HG03442 (cell line): ENCODE results near the gene LRRN2.
"Not testable (repeated sequence)": the region's sequence is repeated elsewhere in the genome, so short reads cannot be mapped to it uniquely, and the experiment has no call there.

Experiments used
- ATAC-seq: cut with Tn5 transposase; IDR thresholded peaks from one replicate; pipeline ENCODE4 v1.9.1; 2021; ENCODE audit warnings: mild to moderate bottlenecking, moderate library complexity; ENCODE audit not compliant: unreplicated experiment

Gene LRRN2

DNA sequence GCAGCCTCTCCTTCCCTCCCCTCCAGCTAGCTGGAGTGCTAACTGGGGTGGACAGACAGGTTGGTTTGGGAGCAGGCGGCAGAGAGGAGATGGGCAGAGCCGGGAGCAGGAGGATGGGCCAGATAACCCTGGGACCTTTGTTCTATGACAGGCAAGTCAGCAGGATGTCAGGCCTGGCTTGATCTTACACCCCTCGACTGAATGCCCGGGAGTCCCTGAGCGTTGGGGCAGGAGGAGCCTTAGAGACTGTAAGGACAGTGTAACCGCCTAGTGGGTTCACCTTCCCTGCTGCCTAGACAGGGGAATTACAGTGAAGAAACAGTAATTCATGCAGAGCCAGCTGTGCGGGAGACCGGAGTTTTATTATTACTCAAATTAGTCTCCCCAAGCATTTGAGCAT lies 109.1 kb downstream of the LRRN2 start:
- no peak for ATAC-seq

DNA sequence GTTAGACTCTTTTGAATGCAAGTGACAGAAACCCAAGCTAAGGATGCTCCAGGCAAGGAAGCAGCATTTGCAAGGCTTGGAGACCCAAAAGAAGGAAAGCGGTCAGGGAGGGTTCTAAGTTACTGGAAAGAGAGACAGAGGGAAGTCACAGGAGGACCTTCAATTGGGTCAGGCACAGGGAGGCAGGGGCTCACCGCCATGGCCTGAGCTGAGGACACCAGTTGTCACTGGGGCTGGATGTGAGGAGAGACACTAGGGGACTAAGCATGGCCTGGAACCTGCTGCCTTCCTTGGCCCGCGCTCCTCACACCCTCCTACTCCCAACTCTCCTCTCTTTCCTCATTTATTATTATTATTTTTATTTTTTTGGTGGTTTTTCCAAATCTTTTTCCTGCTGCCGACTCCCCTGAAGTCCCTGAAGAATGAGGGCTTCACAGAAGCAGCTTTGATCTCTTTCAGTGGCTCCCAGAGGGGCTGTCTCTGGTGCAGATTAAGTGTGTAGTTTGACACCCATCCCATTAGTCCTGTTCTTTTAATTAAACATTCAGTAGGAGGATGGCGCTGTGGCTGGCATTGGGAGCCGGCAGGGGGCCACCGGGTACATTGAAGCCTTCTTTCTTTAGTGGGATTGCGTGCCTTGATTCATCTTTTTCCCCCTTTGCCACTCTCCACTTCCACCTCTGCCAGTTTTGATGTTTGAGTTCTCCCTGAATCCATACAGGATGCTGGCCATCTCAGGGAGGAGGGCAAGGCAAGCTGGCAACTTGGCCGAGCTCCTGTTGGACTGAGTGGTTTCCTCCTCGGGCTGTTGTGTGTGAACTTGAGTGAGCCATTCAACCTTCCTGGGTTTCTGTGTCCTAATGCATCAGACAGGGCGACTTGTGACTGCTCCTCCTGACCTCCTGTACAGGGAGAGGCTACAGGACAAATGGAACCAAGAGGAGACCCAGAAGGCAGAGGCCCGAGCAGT lies 110.0 kb downstream of the LRRN2 start:
- ATAC-seq, result no peak

DNA sequence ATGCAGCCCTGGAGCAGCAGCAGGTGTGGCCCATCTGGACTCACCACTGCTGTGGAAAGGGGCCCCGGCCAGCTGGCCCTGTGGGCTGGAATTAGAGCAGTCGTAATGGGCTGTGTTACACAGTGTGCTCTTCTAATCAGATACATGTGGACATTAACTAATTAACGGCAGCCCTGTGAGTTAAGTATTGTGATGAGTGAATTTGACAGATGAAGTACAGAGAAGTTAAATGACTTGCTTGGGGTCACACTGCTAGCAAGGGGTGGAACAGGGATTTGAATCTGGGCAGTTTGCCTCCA lies 110.7 kb downstream of the LRRN2 start:
- ATAC-seq, result no peak

DNA sequence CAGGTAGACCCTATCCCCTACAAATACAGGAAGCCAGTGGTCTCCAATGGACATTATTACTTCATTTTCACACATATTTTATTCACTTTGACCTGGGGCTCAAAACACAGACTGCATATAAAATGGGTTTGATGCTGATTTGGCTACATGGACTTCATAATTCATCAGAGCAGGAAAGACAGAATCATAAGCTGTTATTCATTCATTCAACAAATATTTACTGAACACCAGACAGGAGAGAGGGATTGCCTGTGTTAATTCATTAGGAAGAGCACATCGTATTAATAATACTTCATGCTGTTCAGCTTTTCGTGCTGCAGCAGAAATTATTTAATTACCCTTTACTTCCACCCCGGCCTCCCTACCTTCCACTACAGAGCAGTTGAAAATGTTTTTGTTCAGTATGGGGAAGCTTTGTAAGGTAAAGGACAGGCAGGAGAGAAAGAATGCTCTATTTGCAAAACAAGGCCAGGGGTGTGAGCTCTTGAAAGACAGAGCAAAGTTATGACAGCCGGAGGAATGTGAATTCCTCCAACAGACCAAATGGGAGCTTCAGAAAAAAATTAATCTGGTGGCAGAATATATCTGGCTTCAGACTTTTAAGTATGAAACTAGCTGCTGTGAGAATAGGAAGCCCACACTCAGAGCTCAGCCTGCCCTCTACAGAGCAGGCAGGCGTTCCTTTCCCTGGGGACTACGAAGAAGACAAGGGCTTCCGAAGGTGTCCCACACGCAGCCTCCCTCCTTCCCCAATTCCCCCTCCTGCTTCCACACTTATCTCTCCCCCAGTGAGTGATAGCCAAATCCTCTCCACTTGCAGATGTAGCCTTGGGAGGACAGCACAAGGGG lies 111.3 kb downstream of the LRRN2 start:
- ATAC-seq, result no peak

DNA sequence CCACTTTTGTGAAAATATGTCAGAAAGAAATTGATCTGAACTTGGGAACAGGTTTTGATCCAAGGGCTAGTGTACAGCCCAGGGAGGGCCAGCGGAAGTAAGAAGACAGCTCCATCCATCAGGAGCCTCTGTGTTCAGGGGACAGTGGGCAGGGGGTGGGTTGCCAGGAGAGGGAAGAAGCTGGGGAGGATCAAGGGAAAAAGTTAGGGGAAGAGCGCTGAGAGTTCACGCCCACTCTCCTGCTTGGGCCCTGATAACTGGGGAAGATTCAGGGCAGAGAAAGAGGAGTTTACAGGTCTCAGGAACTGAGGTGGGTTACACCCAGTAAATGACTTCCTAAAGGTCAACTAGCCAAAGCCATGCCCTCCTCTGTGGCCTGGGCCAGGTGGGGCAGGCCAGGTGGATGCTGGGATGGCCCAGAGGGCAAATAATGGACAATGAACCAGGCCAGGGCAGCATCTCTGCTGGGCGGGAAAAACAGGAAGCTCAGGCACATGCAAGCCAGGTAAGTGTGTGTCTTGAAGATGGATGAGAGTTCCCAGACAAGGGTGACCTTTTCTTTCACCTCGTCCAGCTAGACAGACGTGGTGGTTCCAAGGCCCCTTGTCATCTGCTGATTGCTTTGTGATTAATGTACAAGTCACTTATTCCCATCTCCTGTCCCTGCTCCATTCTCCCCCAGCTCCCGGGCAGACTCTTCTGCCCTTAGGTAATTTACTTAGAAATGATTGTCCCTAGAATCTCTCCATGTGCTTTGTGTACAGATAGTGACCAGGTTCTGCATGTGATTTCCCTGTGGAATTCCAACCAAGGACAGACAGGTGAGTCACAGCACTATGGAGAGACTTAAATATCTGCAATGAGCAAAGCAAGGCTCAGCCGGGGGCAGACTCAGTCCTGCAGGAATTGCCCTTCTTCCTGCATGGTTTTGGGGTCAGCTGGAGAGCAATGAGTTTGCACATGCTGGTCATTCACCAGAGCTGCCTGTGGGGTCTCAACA lies 112.3 kb downstream of the LRRN2 start:
- ATAC-seq, result no peak

DNA sequence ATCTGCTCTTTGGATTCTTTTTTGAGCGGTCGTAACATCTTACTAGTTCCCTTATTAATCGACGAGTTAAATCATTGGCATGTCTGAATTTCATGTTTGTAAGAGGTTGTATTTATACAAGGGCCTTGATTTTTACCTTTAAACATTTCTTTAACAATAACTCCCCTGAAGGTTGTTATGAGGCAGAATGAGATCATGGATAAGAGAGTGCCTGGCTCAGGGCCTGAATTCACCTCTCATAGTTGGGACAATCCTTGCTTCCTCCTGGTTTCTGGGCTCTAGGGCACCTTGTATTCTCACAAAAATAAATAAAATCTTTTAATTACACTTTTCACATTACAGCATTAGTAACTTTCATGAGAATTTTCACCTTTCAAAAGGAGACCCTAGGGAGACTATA lies 113.9 kb downstream of the LRRN2 start:
- ATAC-seq, result no peak

DNA sequence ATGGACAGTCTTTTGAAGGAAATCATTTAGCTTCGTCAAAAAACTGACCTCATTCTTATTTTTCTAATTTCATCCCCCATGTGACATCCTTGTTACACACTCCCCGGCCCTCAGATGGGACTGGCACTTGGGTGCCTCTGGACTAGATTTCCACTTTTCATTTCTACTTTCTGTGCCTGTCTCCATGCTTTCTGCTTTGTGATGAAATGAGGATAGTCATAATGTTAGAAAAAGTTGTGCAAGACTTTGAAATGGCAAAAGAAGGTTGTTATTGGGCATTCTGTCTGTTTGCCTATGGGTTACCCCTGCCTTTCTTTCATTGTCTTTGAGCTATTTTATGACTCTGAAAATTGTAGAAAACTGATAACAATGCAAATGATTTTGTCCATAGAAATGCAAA lies 114.4 kb downstream of the LRRN2 start:
- ATAC-seq, result no peak

DNA sequence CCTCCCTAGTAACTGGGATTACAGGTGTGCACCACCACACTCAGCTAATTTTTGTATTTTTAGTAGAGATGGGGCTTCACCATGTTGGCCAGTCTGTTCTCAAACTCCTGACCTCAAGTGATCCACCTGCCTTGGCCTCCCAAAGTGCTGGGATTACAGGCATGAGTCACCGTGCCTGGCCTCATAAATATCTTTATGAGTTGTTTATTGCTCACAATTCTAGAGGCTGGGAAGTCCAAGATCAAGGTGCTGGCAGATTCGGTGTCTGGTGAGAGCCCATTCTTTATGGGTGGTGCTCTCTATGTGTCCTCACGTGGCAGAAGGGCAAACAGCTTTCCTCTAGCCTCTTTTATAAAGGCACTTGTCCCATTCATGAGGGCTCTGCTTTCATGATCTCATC lies 115.5 kb downstream of the LRRN2 start:
- ATAC-seq, result not testable (repeated sequence)

DNA sequence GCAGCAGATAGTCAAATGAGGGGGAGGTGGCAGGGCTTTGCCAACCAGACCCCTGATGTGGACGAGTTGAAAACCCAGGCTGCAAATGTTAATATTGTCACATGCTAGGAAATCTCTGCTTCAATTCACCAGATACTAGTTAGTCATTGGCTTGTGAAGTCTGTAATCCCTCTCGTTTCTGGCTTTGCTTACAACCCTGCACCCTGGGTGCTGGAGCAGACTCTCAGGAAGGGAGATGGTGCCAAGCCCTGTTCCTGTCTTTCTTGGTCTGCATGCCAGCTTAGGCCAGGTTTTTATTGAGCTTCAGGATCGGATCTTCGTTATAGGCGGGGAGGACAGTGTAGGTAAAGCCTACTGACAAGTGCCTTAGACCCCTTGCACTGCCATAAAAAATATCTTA lies 116.1 kb downstream of the LRRN2 start:
- ATAC-seq, result no peak

DNA sequence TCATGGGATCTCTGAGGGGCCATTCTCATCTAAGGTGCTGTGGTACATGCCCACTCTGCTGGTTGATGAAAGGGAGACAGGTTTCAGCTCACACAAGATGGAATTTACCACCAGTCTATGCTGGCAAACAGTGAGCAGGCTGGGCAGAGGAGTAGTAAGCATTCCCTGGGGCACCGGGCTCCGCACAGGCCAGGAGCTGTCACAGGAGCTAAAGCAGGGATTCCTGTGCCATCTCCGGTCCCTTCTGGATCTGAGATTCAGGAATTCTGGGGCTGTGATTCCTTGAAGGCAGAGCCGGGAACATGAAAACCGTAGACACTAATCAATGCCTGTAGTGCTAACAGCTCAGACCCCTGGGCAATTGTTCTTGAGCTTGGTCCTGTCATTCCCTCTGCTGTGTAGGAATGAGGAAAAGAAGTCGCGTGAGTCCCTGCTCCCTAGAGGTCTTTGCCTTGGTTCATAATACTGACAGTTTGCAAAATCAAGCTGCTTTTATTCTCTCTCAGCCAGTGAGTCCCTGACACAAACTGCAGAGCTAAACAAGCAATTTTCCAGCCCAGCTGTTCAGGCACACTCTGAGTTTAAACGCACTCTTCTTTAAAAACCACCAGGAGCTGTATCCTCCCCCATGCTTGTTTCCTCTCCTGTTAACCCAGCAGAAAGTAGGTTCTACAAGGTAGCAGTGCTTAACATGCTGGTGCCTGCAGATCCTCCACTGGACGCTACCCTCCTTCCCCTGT lies 116.8 kb downstream of the LRRN2 start:
- no peak for ATAC-seq
